GM12874 (cell line): ENCODE results near the gene KIF1B.
A peak's percentile ranks its signal among the peaks of the same experiment; 100 is the strongest.

Experiments used
- TF ChIP-seq, protein P1 (sequence below): IDR thresholded peaks from 2 replicates; pipeline ENCODE4 v1.5.1; 2011; ENCODE audit warnings: low read depth, mild to moderate bottlenecking, control low read depth, low read length, moderate library complexity; ENCODE audit not compliant: insufficient read depth

The KIF1B gene

DNA sequence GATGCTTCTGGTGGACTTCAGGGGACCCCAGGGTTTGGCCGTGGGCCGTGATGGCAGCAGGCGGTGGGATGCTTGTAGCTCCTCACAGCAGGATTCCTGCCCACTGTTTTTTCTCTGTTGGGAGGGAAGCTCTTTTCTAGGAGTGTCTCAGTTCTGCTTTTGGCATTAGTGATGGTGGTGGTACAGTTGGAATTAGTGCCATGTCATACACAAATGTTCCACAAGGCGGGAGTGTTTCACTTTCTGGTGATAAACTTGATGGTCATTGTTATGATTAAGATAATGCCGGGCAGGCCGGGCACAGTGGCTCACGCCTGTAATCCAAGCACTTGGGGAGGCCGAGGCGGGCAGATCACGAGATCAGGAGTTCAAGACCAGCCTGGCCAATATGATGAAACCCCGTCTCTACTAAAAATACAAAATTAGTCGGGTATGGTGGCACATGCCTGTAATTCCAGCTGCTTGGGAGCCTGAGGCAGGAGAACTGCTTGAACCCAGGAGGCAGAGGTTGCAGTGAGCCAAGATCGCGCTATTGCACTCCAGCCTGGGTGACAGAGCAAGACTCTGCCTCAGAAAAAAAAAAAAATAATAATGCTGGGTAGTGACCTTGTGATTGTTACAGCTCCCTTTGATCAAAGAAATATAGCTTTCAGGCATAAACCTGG is 167.1 kb downstream of the KIF1B start:
- TF ChIP-seq, protein P1, sequence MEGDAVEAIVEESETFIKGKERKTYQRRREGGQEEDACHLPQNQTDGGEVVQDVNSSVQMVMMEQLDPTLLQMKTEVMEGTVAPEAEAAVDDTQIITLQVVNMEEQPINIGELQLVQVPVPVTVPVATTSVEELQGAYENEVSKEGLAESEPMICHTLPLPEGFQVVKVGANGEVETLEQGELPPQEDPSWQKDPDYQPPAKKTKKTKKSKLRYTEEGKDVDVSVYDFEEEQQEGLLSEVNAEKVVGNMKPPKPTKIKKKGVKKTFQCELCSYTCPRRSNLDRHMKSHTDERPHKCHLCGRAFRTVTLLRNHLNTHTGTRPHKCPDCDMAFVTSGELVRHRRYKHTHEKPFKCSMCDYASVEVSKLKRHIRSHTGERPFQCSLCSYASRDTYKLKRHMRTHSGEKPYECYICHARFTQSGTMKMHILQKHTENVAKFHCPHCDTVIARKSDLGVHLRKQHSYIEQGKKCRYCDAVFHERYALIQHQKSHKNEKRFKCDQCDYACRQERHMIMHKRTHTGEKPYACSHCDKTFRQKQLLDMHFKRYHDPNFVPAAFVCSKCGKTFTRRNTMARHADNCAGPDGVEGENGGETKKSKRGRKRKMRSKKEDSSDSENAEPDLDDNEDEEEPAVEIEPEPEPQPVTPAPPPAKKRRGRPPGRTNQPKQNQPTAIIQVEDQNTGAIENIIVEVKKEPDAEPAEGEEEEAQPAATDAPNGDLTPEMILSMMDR: peak; percentile 63

GRCh38 chr1:10378081-10378841 is 167.9 kb downstream of the KIF1B start:
- TF ChIP-seq, protein P1: no peak

DNA sequence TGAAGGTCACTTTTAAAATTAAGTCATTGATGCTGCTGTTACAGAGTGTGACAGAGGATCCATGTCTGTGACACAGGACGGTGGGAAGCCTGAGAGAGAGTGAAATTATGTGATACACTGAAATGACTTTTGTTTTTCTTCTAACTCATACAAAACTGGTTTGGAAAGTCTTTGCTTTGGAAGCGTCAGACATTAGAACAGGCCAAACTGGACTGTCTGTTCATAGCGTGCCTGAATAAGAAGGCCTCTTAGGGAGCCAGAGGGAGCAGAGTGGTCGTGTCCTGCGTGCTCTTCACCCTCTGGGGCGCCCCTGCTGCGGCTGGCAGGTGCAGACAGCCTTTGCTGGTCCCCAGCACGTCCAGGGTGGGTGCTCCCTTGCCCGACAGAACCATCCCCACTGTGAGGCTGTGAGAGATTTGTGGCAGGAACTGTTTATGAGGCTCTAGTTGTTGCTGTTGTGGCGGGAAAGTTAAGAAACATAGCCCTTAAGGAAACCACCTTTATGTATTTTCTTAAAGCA is 168.8 kb downstream of the KIF1B start:
- TF ChIP-seq, protein P1: no peak

- TF ChIP-seq, protein P1: no peak
These were observed 169.3 kb downstream of the KIF1B start for GRCh38 chr1:10379676-10380075.

DNA sequence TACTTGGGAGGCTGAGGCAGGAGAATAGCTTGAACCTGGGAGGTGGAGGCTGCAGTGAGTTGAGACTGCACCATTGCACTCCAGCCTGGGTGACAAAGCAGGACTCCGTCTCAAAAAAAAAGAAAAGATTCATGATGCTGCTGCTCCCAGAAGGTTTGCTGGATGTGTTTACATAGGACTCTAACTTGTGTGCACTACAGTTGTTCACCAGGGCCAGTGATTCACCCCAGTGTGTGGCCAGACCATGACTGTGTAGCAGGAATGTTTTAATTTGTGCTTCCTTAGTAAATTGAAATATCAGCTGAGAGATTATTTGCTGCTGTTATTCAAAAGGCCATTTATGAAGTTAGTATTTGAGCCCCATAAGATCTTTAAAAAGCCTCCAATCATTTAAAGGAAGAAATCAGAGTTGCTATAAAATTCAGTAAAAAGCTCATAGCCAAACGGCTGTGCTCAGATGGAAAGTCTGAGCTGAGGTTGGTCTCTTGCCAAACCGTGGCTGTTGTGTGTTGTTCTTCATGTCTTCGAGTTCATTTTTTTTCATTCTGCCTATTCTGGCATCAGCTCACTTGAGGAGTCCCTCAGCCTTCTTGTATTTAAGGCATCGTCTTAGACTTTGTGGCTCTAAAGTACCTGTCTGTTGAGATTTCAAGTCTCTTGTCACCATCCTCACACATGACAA is 170.4 kb downstream of the KIF1B start:
- TF ChIP-seq, protein P1: no peak

DNA sequence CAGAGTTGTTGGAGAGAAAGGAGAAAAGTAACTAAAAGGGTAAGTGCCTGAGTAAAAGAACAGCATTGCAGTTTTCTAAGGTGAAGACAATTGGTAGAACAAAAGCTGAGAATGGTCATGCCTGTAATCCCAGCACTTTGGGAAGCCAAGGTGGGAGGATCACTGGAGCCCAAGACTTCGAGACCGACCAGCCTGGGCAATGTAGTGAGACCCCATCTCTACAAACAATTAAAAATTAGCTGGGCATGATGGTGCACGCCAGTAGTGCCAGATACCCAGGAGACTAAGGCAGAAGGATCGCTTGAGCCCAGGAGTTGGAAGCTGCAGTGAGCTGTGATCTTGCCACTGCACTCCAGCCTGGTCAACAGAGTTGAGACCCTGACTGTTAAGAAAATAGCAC is 173.3 kb downstream of the KIF1B start:
- TF ChIP-seq, protein P1: no peak

- TF ChIP-seq, protein P1: no peak
These were observed 173.8 kb downstream of the KIF1B start for GRCh38 chr1:10384219-10384618.
